NCI-H526 treated with DMSO at 0.1 percent for 48 hours (cell line): ENCODE data around the gene TUBA3E.
"Not testable (repeated sequence)": the region's sequence is repeated elsewhere in the genome, so short reads cannot be mapped to it uniquely, and the experiment has no call there.

Experiments
- DNase-seq: peaks from one replicate; lab custom pipeline; 2025; lab: John Stamatoyannopoulos, UW

TUBA3E gene

GRCh38 chr2:130143266-130144039 is 54.8 kb downstream of the TUBA3E start:
- not testable (repeated sequence) for DNase-seq

DNA sequence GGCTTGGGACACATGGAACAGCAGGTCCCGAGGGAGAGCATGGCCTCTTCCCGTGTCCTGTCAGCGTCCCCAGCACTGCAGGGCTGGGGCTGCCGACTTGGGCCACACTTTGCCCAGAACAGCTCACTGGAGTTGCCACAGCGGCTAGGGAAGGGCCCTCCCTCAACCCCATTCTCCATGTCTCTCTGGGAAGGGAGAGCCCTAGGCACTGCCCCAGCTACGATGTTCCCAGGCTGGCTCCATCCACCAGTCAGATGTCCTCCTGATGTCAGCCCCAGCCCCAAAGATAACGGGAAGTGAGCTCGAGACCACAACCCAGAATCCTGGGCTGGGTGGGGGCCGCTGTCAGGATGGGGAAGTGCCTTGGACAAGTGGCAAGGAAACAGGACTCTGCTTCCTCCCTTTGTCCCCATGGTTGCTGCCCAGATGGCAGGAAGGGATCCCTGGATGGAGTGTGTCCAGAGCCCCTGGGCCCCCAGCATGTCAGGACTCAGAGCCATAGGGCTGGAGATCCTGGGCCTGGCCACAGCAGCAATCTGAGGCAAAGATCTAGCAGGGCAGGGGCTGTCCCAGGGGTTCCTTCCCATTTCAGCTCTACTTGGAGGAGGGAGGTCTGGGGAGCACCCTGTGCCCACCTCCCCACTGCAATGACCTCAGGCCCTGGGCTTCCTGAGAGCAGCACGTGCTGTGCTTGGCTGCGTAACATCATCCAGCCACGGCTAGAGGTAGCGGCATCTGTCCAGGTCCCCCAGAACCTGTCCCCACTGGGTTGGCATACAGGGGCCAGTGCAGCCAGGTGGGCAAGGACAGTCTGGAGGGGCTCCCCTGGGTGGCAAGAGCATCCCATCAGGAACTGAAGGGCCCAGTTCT is 55.6 kb downstream of the TUBA3E start:
- DNase-seq: not testable (repeated sequence)
